HG03139 (cell line): ENCODE results near the gene C16orf95.
"Not testable (repeated sequence)": the region's sequence is repeated elsewhere in the genome, so short reads cannot be mapped to it uniquely, and the experiment has no call there.

Source experiments
- ATAC-seq: cut with Tn5 transposase; IDR thresholded peaks from one replicate; pipeline ENCODE4 v1.9.1; 2021; ENCODE audit not compliant: unreplicated experiment

Gene C16orf95

GRCh38 chr16:87316923-87317749 is at the start of gene C16orf95:
Gene C16orf95 (minus strand): TSS chr16:87317392. CDS start chr16:87317242, 150 bp downstream.
- peak; percentile 86 for ATAC-seq

DNA sequence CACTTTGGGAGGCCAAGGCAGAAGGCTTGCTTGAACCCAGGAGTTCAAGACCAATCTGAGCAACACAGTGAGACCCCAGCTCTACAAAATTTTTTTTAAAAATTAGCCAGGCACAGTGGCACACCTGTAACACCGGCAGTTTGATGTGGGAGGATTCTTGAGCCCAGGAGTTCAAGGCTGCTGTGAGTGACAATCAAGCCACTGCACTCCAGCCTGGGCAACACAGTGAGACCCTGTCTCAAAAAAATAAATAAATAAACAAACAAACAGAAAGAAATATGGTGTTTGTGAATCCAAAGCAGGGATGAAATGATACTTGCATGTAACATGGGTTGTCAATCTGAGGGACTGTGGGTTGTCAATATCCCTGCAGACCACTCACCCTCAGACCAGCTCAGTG is 49.7 kb upstream of the C16orf95 start:
- ATAC-seq, result no peak

GRCh38 chr16:87366288-87366687 is 49.1 kb upstream of the C16orf95 start:
- no peak for ATAC-seq

- no peak for ATAC-seq
Observed at GRCh38 chr16:87365021-87365713, 48.0 kb upstream of the C16orf95 start.

- ATAC-seq, result no peak
Observed at GRCh38 chr16:87363771-87364455, 46.7 kb upstream of the C16orf95 start.

- not testable (repeated sequence) for ATAC-seq
Observed at GRCh38 chr16:87362828-87363559, 45.8 kb upstream of the C16orf95 start.

GRCh38 chr16:87361916-87362619 is 44.9 kb upstream of the C16orf95 start:
- ATAC-seq, result no peak

DNA sequence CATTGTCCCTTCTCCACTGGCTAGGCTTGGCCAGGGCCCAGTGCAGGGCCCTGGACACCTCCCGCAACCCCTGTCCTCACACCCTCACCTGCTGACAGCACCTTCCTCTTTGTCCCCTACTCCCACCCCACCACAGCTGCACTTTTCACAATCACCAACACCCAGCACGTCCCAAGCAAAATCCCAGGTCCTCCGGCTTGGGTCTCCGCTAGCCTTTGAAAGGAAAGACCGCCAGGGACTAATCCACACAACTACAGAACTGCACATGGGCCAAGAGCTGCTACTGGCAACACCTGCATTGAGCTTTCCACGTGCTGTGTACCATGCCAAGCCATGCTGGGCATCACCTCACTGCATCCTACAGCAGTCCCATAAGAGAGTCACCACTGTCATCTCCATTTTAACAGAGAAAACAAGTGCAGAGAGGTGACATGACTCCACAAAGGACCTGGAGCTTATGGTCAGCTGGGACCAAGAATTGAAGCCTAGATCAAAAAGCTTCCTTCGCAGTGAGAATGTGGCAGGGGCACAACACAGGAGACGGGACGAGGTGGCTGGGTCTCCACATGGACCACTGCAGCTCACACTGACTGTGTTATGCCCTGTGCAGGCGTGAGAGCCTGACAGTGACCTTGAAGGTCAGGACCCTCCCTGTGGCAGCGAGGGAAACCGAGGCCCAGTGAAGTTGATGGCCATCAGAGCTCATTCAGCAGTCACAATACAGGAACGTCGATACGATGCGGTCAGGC is 43.8 kb upstream of the C16orf95 start:
- ATAC-seq, result no peak

DNA sequence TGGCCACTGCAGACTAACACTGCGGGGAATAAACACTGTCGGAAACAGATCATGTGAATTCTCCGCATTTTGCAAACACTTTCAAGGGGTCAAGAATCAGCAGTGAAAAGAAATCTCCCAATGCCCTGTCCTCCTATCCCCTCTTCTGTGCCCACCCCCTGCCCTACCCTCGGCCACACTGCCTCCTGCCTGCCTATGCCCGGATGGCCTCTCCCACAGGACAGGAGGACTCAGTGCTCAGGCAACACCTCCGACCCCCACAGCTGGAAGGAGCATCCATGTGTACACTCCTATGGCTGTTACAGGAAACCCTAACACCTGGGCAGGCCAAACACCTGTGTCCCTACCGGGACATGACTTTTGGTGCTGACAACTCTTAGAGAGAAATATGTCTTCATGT is 41.9 kb upstream of the C16orf95 start:
- ATAC-seq, result no peak

- ATAC-seq, result no peak
Observed at GRCh38 chr16:87358696-87359095, 41.5 kb upstream of the C16orf95 start.

DNA sequence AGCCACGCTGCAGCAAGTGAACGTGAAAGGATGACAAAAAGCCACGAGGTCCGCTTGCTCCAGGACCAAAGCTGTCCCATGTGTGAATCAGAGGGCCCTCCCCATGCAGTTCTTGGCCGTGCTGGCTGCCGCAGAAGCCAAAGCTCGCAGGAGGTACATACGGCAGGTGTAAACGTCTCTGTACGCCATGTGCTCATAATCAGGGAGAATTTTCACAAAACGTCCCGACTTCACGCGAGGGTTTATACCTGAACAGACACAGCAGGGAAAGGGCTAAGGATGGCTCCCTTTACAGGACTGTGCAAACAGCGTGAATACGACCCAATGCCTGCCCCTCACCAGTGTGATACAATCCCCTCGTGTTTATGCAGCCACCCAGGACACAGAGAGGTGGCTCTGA is 41.1 kb upstream of the C16orf95 start:
- ATAC-seq, result no peak

- ATAC-seq, result no peak
Observed at GRCh38 chr16:87356491-87356853, 39.3 kb upstream of the C16orf95 start.

DNA sequence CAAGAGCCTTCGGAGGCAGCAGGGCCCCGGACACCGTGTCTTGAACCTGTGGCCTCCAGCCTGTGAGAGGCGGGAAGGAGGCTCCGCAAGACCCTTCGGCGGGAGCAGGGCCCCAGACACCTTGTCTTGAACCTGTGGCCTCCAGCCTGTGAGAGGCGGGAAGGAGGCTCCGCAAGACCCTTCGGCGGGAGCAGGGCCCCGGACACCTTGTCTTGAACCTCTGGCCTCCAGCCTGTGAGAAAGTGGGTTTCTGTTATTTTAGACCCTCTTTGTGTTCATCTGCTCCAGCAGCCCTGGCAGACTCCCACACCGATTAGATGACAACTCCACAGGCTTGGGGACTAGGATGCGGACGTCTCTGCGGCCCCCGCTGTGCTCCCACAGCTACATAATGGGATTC is 36.4 kb upstream of the C16orf95 start:
- ATAC-seq, result no peak

DNA sequence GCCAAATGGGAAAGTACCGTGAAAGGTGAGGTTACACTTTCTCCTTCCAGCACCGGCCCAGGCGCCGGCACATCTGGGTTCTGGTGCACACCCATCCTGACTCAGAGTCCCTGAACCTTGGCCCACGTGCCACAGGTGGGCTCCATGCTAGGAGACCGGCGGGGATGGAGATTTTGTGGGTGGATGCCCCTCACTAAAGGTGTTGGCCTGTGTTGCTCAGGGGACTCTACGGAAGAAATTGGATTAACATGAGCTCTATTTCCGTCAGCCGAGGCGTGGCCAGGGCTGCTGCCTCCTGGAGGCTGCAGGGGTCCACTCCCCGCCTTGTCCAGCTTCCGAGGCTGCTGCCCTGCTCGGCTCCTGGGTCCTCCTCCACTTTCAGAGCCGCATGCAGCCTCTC is 35.6 kb upstream of the C16orf95 start:
- ATAC-seq, result no peak

GRCh38 chr16:87351320-87351698 is 34.1 kb upstream of the C16orf95 start:
- ATAC-seq, result no peak

GRCh38 chr16:87350681-87351319 is 33.6 kb upstream of the C16orf95 start:
- no peak for ATAC-seq

GRCh38 chr16:87350031-87350430 is 32.8 kb upstream of the C16orf95 start:
- no peak for ATAC-seq

DNA sequence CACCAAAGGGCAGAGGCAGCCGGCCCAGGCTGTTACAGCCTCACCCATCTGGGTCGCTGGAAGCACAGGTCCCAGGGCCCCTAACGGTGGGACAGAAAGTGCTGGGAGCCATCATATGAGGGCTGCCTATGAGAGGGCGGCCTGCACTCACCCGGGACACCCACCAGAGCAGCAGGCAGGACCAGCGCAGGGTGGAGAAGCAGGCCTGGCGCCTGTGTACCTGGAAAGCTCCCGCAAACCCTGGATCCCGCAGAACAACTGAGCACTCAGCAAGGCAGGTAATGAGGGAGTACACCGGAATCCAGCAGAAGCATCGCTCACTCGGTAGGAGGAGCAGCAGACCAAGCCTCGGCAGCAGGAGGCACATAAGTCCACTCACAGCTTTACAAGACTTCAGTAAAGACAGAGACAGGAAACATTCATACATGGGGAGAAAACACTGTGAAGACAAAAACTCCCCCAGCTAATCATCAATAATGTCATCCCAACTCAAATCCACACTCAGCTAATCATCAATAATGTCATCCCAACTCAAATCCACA is 31.5 kb upstream of the C16orf95 start:
- ATAC-seq, result no peak

DNA sequence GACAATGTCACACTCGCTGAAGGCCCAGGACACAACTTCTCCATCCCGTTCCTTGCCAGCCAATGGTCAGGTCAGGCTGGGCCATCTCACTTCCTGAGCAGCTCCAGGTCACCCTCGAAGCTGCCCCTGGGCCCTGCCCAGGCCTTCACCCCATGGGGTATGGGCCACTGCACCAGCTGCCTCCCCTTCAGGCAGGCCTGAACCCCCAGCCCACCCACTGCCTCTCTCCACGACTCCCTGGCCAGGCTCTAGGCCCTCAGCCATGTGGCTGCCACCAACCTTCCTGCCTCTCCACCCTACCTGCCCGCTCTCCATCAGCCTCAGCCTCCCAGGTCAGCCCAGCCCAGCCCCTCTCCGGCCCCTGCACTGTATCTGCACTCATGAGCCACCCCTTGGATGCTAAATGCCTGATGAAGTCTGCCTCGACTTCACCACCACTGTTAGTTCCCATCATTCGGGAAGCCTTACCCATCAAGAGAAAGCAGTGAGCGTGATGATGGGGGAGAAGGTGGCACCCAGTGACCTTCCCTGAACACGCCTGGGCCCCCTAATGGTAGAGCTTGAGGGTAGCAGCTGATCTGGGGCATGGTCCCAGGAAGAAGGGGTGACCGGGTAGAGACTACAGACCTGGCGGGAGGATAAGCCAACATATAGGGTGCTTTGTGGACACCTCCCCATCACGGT is 30.9 kb upstream of the C16orf95 start:
- no peak for ATAC-seq
